ENCODE measurements around the gene PPP1R9B. TPM values are rescaled to one million over a fixed set of nuclear protein-coding genes. Genes with fewer than 3 reads are reported as not detected.

PPP1R9B gene
- total RNA-seq, 1 experiment from 2014 or later = 112 TPM

GRCh38 chr17:50184064-50184463 is 33.6 kb upstream of the PPP1R9B start:
- Histone ChIP-seq H3K4me3 (replicated peaks in 1 of 2; ENCODE audit: low read depth in 1 of 2, low read length in 2 of 2) (no peak overlapping the region), H3K4me2 (ENCODE audit: low read length) (no peak overlapping the region), H3K9me2 (ENCODE audit: insufficient read depth) (no peaks in the 10 kb centered on the region), H3K9me3 (ENCODE audit: control insufficient read depth in 1 of 2, insufficient read depth in 1 of 2, low read depth in 1 of 2, low read length in 2 of 2) (no peaks in the 10 kb centered on the region), H3K4me1 (ENCODE audit: control insufficient read depth in 1 of 2, insufficient read depth in 2 of 2, low read length in 2 of 2) (peaks cover under 1 to 2% of the 10 kb centered on the region in 2 experiments), H4K20me1 (ENCODE audit: insufficient read depth) (no peaks in the 10 kb centered on the region), H2AFZ (ENCODE audit: low read depth, low read length, poor library complexity, severe bottlenecking) (no peak overlapping the region), H3K36me3 (ENCODE audit: control insufficient read depth in 1 of 2, insufficient read depth in 2 of 2, low read length in 2 of 2) (0 out of 4 replicates have a peak, but pooled peaks cover 0 to 13% of the 10 kb centered on the region in 2 experiments), H3K27ac (ENCODE audit: low read depth, low read length) (no peak overlapping the region), H3K27me3 (ENCODE audit: insufficient read depth, low read length) (no peaks in the 10 kb centered on the region), H3K9ac (ENCODE audit: low read length) (no peak overlapping the region), H3K79me2 (ENCODE audit: insufficient read depth, low read length) (no peaks in the 10 kb centered on the region)
- BruUV-seq (replicated peaks) = no TSS peak
- DNase-seq (ENCODE audit: low read depth, low spot score) = no peak
- intact Hi-C loops (cut with micrococcal nuclease) = no loop called here
- peak in 2 of 3 experiments; percentile 19 to 21; a peak in 1 of 6 replicates for TF ChIP-seq CTCF (IDR thresholded peaks at IDR 0.05 in 2 of 3, conservative IDR thresholded peaks at IDR 0.05 in 1 of 3; ENCODE audit: borderline replicate concordance in 1 of 3, insufficient read depth in 1 of 3, low read depth in 2 of 3, low read length in 2 of 3)
- TF ChIP-seq RAD21 (IDR thresholded peaks at IDR 0.05; ENCODE audit: low read depth) = no peak
- ChIA-PET POLR2A (no interaction called here), CTCF (no interaction called here), RAD21 (ENCODE audit: low non-redundant PET in 1 of 2, low total read pairs in 2 of 2, uncharacterized antibody in 2 of 2, unreplicated experiment in 2 of 2) (no interaction called here)
- ATAC-seq = peak; percentile 31; the same call in 1 of the 2 replicates

- H3K27me3 ChIP-seq (ENCODE audit: insufficient read depth, low read length) = no peaks in the 10 kb centered on the region
- no peaks in the 10 kb centered on the region for H3K79me2 ChIP-seq (ENCODE audit: insufficient read depth, low read length)
- H3K36me3 ChIP-seq (ENCODE audit: control insufficient read depth in 1 of 2, insufficient read depth in 2 of 2, low read length in 2 of 2) = 0 out of 4 replicates have a peak, but pooled peaks cover 0 to 11% of the 10 kb centered on the region in 2 experiments
- RAD21 ChIA-PET (ENCODE audit: low non-redundant PET in 1 of 2, low total read pairs in 2 of 2, uncharacterized antibody in 2 of 2, unreplicated experiment in 2 of 2) = no interaction called here
- H3K9me2 ChIP-seq (ENCODE audit: insufficient read depth) = no peaks in the 10 kb centered on the region
- H3K4me2 ChIP-seq (ENCODE audit: low read length) = no peak overlapping the region
- H2AFZ ChIP-seq (ENCODE audit: low read depth, low read length, poor library complexity, severe bottlenecking) = no peak overlapping the region
- no peak overlapping the region for H3K9ac ChIP-seq (ENCODE audit: low read length)
- intact Hi-C loops (cut with micrococcal nuclease) = no loop called here
- TF ChIP-seq CBX3 (IDR thresholded peaks at IDR 0.05; ENCODE audit: low read depth) (no peak), POLR2A (IDR thresholded peaks at IDR 0.05; ENCODE audit: borderline replicate concordance, extremely low read depth, insufficient read depth, insufficient read length) (no peak), RAD21 (IDR thresholded peaks at IDR 0.05; ENCODE audit: low read depth) (no peak), CTCF (IDR thresholded peaks at IDR 0.05 in 2 of 3, conservative IDR thresholded peaks at IDR 0.05 in 1 of 3; ENCODE audit: borderline replicate concordance in 1 of 3, insufficient read depth in 1 of 3, low read depth in 2 of 3, low read length in 2 of 3) (no peak)
- H3K9me3 ChIP-seq (ENCODE audit: control insufficient read depth in 1 of 2, insufficient read depth in 1 of 2, low read depth in 1 of 2, low read length in 2 of 2) = no peaks in the 10 kb centered on the region
- no peaks in the 10 kb centered on the region for H4K20me1 ChIP-seq (ENCODE audit: insufficient read depth)
- ATAC-seq = no peak
- POLR2A ChIA-PET = no interaction called here
- no peak overlapping the region for H3K27ac ChIP-seq (ENCODE audit: low read depth, low read length)
- DNase-seq (ENCODE audit: low read depth, low spot score) = no peak
- BruUV-seq (replicated peaks) = no TSS peak
- peaks cover 6 to 7% of the 10 kb centered on the region in 2 experiments for H3K4me1 ChIP-seq (ENCODE audit: control insufficient read depth in 1 of 2, insufficient read depth in 2 of 2, low read length in 2 of 2)
- CTCF ChIA-PET = interaction anchor here (1.1 kb wide), 1 partner anchor 32 kb away, joined by 3 read pairs; no protein-coding TSS in a partner anchor
- H3K4me3 ChIP-seq (replicated peaks in 1 of 2; ENCODE audit: low read depth in 1 of 2, low read length in 2 of 2) = no peak overlapping the region
Observed at GRCh38 chr17:50183421-50183994, 33.0 kb upstream of the PPP1R9B start.

Measured in HCT116 (cell line).